ENCODE data around the gene SHISA5. TPM values are rescaled to one million over a fixed set of nuclear protein-coding genes. Genes with fewer than 3 reads are reported as not detected.

The SHISA5 gene
- total RNA-seq, 3 donors from 2014 or later (not counting 1 experiment from before 2014, with no cell fraction given): 211 to 237 (median 218) TPM

- peaks cover 19% of the 10 kb centered on the region for H3K36me3 ChIP-seq (ENCODE audit: control insufficient read depth, insufficient read depth, low read length)
- H3K27me3 ChIP-seq (ENCODE audit: control insufficient read depth, insufficient read depth, low read length): no peaks in the 10 kb centered on the region
- DNase-seq: peak; percentile 96 to 98
- ATAC-seq: peak; percentile 95 to 99 (median 96)
- H3K27ac Mint-ChIP-seq: peak within 1 kb of the TSS in 1 of 2 donors; percentile 96
- peaks cover 29 to 32% of the 10 kb centered on the region in 2 donors for H3K4me1 Mint-ChIP-seq
- no peaks in the 10 kb centered on the region for H3K9me3 Mint-ChIP-seq
- WGBS (ENCODE audit: insufficient coverage): under 1% methylated on average over 54 of the region's 54 CpGs
- H3K4me3 Mint-ChIP-seq: peak within 1 kb of the TSS; percentile 97
- peaks cover 34% of the 10 kb centered on the region for H3K4me1 ChIP-seq (ENCODE audit: control insufficient read depth, insufficient read depth, low read length)
- H3K27ac ChIP-seq (ENCODE audit: low read length): peak within 1 kb of the TSS; percentile 91
- intact Hi-C loops (cut with micrococcal nuclease): loop anchor here (1.0 kb wide), 2 partner anchors 33 to 39 kb away; no protein-coding TSS in a partner anchor
- H3K36me3 Mint-ChIP-seq: no peaks in the 10 kb centered on the region
- TF ChIP-seq CTCF (IDR thresholded peaks at IDR 0.05): no peak
- H3K9me3 ChIP-seq (ENCODE audit: control insufficient read depth, insufficient read depth, low read length): no peaks in the 10 kb centered on the region
- H3K4me3 ChIP-seq (ENCODE audit: low read length): peak within 1 kb of the TSS; percentile 82
- H3K27me3 Mint-ChIP-seq (ENCODE audit: low read depth in 2 of 2): no peaks in the 10 kb centered on the region
These were observed 64.0 kb downstream of the SHISA5 start, which contains the start of the genes CCDC51 and TMA7 for GRCh38 chr3:48439820-48440589. CCDC51 (minus strand) TSS chr3:48440119; CDS start chr3:48435128, 4,991 bp downstream. TMA7 (plus strand) TSS chr3:48440257; CDS start chr3:48440297, 40 bp downstream.

GRCh38 chr3:48437812-48438211, 66.2 kb downstream of the SHISA5 start:
- H3K9me3 ChIP-seq (ENCODE audit: control insufficient read depth, insufficient read depth, low read length): no peaks in the 10 kb centered on the region
- no peak overlapping the region for H3K27ac ChIP-seq (ENCODE audit: low read length)
- H3K9me3 Mint-ChIP-seq: no peaks in the 10 kb centered on the region
- DNase-seq: no peak
- intact Hi-C loops (cut with micrococcal nuclease): no loop called here
- H3K36me3 ChIP-seq (ENCODE audit: control insufficient read depth, insufficient read depth, low read length): peaks cover 8% of the 10 kb centered on the region
- 85% methylated on average over 4 of the region's 4 CpGs for WGBS (ENCODE audit: insufficient coverage)
- H3K27ac Mint-ChIP-seq: peak overlapping the region in 1 of 2 donors; percentile 51
- no peaks in the 10 kb centered on the region for H3K36me3 Mint-ChIP-seq
- H3K27me3 Mint-ChIP-seq (ENCODE audit: low read depth in 2 of 2): no peaks in the 10 kb centered on the region
- peaks cover 29 to 37% of the 10 kb centered on the region in 2 donors for H3K4me1 Mint-ChIP-seq
- no peak for ATAC-seq
- H3K4me3 Mint-ChIP-seq: peak overlapping the region; percentile 7
- no peak for TF ChIP-seq CTCF (IDR thresholded peaks at IDR 0.05)
- H3K4me1 ChIP-seq (ENCODE audit: control insufficient read depth, insufficient read depth, low read length): peaks cover 55% of the 10 kb centered on the region
- H3K4me3 ChIP-seq (ENCODE audit: low read length): no peak overlapping the region
- no peaks in the 10 kb centered on the region for H3K27me3 ChIP-seq (ENCODE audit: control insufficient read depth, insufficient read depth, low read length)

GRCh38 chr3:48436855-48437254, 67.1 kb downstream of the SHISA5 start:
- Mint-ChIP-seq H3K27me3 (ENCODE audit: low read depth in 2 of 2) (no peaks in the 10 kb centered on the region), H3K9me3 (no peaks in the 10 kb centered on the region), H3K27ac (no peak overlapping the region), H3K36me3 (no peaks in the 10 kb centered on the region), H3K4me1 (peaks cover 28 to 35% of the 10 kb centered on the region in 2 donors), H3K4me3 (no peak overlapping the region)
- Histone ChIP-seq H3K27me3 (ENCODE audit: control insufficient read depth, insufficient read depth, low read length) (no peaks in the 10 kb centered on the region), H3K36me3 (ENCODE audit: control insufficient read depth, insufficient read depth, low read length) (peaks cover 11% of the 10 kb centered on the region), H3K27ac (ENCODE audit: low read length) (no peak overlapping the region), H3K4me1 (ENCODE audit: control insufficient read depth, insufficient read depth, low read length) (peaks cover 60% of the 10 kb centered on the region), H3K9me3 (ENCODE audit: control insufficient read depth, insufficient read depth, low read length) (no peaks in the 10 kb centered on the region), H3K4me3 (ENCODE audit: low read length) (no peak overlapping the region)
- no peak for TF ChIP-seq CTCF (IDR thresholded peaks at IDR 0.05)
- WGBS (ENCODE audit: insufficient coverage): 92% methylated on average over 7 of the region's 7 CpGs
- DNase-seq (no peak), ATAC-seq (no peak)
- intact Hi-C loops (cut with micrococcal nuclease): loop anchor here (1.0 kb wide), 4 partner anchors 36 to 205 kb away; no protein-coding TSS in a partner anchor
